Loucy (cell line): Measurements from ENCODE around the gene LRRC19.

Experiments
- CTCF ChIP-seq: fragments of 200-600 bp; sonication (generic); conservative IDR thresholded peaks from 2 replicates; pipeline ENCODE4 v1.5.1; 2014; ENCODE audit warnings: mild to moderate bottlenecking, antibody characterized with exemption, low read length
- EZH2phosphoT487 ChIP-seq: fragments of 200-600 bp; IDR thresholded peaks from 2 replicates; pipeline ENCODE4 v1.6.1; 2018; ENCODE audit warnings: antibody characterized with exemption, mild to moderate bottlenecking, moderate library complexity, borderline replicate concordance

GRCh38 chr9:27037499-27037898 lies 32.0 kb upstream of the LRRC19 start:
- TF ChIP-seq CTCF: no peak
- no peak for TF ChIP-seq EZH2phosphoT487
